ENCODE data around the gene UPF1.

Gene UPF1

GRCh38 chr19:18790566-18791314 lies 41.0 kb upstream of the UPF1 start, which contains the start of gene COMP (continued):
- no peak for TF ChIP-seq ZNF426 (tag by site-specific recombination; IDR thresholded peaks at IDR 0.05)
- no peak for TF ChIP-seq ZNF2 (tag by site-specific recombination; IDR thresholded peaks at IDR 0.05)
- no peak for TF ChIP-seq ZNF768 (tag by site-specific recombination; IDR thresholded peaks at IDR 0.05)
- TF ChIP-seq ZFP37 (tag by site-specific recombination; IDR thresholded peaks at IDR 0.05): no peak
- TF ChIP-seq TCF7L2 (IDR thresholded peaks at IDR 0.05; ENCODE audit: borderline replicate concordance, low read depth, low read length): no peak
- no peak for TF ChIP-seq FEZF1 (tag by site-specific recombination; IDR thresholded peaks at IDR 0.05)
- TF ChIP-seq ZNF629 (tag by site-specific recombination; IDR thresholded peaks at IDR 0.05): no peak
- no peak for TF ChIP-seq ZNF184 (tag by site-specific recombination; IDR thresholded peaks at IDR 0.05)
- TF ChIP-seq ZSCAN30 (tag by site-specific recombination; IDR thresholded peaks at IDR 0.05): no peak
- no peak for TF ChIP-seq ZNF391 (tag by site-specific recombination; IDR thresholded peaks at IDR 0.05; ENCODE audit: borderline replicate concordance, low read depth)
- TF ChIP-seq IKZF3 (tag by site-specific recombination; IDR thresholded peaks at IDR 0.05): no peak

- no peak overlapping the region for H3K27ac ChIP-seq (ENCODE audit: extremely low read depth, low read depth, low read length)
- no peak overlapping the region for H3K4me3 ChIP-seq (ENCODE audit: low read depth, low read length)
- H3K9me3 ChIP-seq (ENCODE audit: control insufficient read depth, insufficient read depth, low read depth, low read length): no peaks in the 10 kb centered on the region
- no peaks in the 10 kb centered on the region for H3K4me1 ChIP-seq (ENCODE audit: control insufficient read depth, insufficient read depth, low read length)
- POLR2A ChIA-PET: no interaction called here
- no peaks in the 10 kb centered on the region for H3K36me3 ChIP-seq (ENCODE audit: control insufficient read depth in 2 of 2, insufficient read depth in 1 of 2, low read length in 2 of 2)
- CTCF ChIA-PET: interaction anchor here (0.6 to 1.2 kb wide), 2 partner anchors 56 to 164 kb away, joined by 3 to 4 read pairs; no protein-coding TSS in a partner anchor
- TF ChIP-seq ZSCAN4 (tag by site-specific recombination; IDR thresholded peaks at IDR 0.05) (peak; percentile 51), GLIS2 (tag by site-specific recombination; IDR thresholded peaks at IDR 0.05) (no peak)
These were observed 40.5 kb upstream of the UPF1 start for GRCh38 chr19:18791315-18791678.

DNA sequence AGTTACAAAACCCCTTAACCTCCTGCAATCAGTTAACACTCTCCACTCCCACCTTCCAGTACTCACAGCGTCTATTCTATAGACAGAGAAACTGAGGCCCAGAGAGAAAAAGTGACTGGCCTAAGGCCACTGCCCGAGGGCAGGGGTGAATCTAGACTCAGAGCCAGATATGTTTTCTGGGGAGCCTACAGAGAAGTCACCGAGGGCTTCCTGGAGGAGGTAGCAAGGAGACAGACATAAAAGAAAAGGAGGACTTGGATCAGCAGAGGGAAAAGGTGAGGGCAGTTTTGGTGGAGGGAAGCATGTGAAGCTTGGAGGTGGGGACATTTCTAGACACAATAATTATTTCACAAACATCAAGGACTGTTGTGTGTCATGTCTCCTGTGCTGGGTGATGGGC lies 39.1 kb upstream of the UPF1 start:
- no peaks in the 10 kb centered on the region for H3K4me1 ChIP-seq (ENCODE audit: control insufficient read depth, insufficient read depth, low read length)
- H3K9me3 ChIP-seq (ENCODE audit: control insufficient read depth, insufficient read depth, low read depth, low read length): no peaks in the 10 kb centered on the region
- POLR2A ChIA-PET: no interaction called here
- TF ChIP-seq, protein P1, sequence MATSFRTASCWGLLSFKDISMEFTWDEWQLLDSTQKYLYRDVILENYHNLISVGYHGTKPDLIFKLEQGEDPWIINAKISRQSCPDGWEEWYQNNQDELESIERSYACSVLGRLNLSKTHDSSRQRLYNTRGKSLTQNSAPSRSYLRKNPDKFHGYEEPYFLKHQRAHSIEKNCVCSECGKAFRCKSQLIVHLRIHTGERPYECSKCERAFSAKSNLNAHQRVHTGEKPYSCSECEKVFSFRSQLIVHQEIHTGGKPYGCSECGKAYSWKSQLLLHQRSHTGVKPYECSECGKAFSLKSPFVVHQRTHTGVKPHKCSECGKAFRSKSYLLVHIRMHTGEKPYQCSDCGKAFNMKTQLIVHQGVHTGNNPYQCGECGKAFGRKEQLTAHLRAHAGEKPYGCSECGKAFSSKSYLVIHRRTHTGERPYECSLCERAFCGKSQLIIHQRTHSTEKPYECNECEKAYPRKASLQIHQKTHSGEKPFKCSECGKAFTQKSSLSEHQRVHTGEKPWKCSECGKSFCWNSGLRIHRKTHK (tag by site-specific recombination; IDR thresholded peaks at IDR 0.05): no peak
- TF ChIP-seq ZNF701 (tag by site-specific recombination; IDR thresholded peaks at IDR 0.05) (no peak), ZNF571 (tag by site-specific recombination; IDR thresholded peaks at IDR 0.05) (no peak), ZNF248 (tag by site-specific recombination; IDR thresholded peaks at IDR 0.05) (no peak), BCL11A (tag by site-specific recombination; IDR thresholded peaks at IDR 0.05; ENCODE audit: low read depth) (no peak), ZNF157 (tag by site-specific recombination; IDR thresholded peaks at IDR 0.05) (no peak), ZNF266 (tag by site-specific recombination; IDR thresholded peaks at IDR 0.05; ENCODE audit: low read depth) (no peak), ZNF670 (tag by site-specific recombination; IDR thresholded peaks at IDR 0.05; ENCODE audit: low read depth) (no peak), ZNF610 (tag by site-specific recombination; IDR thresholded peaks at IDR 0.05; ENCODE audit: borderline replicate concordance) (no peak), KLF8 (tag by site-specific recombination; IDR thresholded peaks at IDR 0.05) (no peak), ZNF138 (tag by site-specific recombination; IDR thresholded peaks at IDR 0.05; ENCODE audit: borderline replicate concordance) (no peak), PRDM4 (tag by site-specific recombination; IDR thresholded peaks at IDR 0.05) (no peak), YY1 (tag by site-specific recombination; IDR thresholded peaks at IDR 0.05) (no peak), KLF16 (tag by site-specific recombination; IDR thresholded peaks at IDR 0.05) (no peak), ZNF311 (tag by site-specific recombination; IDR thresholded peaks at IDR 0.05; ENCODE audit: borderline replicate concordance) (no peak), REPIN1 (tag by site-specific recombination; IDR thresholded peaks at IDR 0.05; ENCODE audit: low read depth) (no peak)
- CTCF ChIA-PET: no interaction called here
- no peak overlapping the region for H3K4me3 ChIP-seq (ENCODE audit: low read depth, low read length)
- H3K27ac ChIP-seq (ENCODE audit: extremely low read depth, low read depth, low read length): no peak overlapping the region
- no peaks in the 10 kb centered on the region for H3K36me3 ChIP-seq (ENCODE audit: control insufficient read depth in 2 of 2, insufficient read depth in 1 of 2, low read length in 2 of 2)

Data from HEK293 (cell line).